DMS114 treated with DMSO at 0.1 percent for 48 hours (cell line): Measurements from ENCODE around the gene PPAN.
A peak's percentile ranks its signal among the peaks of the same experiment; 100 is the strongest.

Experiments
- DNase-seq: peaks from one replicate; lab custom pipeline; 2025; ENCODE audit not compliant: unreplicated experiment; lab: John Stamatoyannopoulos, UW

The PPAN gene

GRCh38 chr19:10106100-10106936 is at the start of gene PPAN:
Gene PPAN, plus strand, starts transcription at chr19:10106362. Its CDS starts 33 bp downstream, at chr19:10106395.
- peak; percentile 89 for DNase-seq

- no peak for DNase-seq
Observed at GRCh38 chr19:10061717-10062310, 44.3 kb upstream of the PPAN start.

- DNase-seq, result no peak
Observed at GRCh38 chr19:10068205-10068604, 38.0 kb upstream of the PPAN start.

GRCh38 chr19:10069046-10069445 is 37.1 kb upstream of the PPAN start:
- no peak for DNase-seq

- no peak for DNase-seq
Observed at GRCh38 chr19:10070730-10071446, 35.3 kb upstream of the PPAN start.

- DNase-seq, result no peak
Observed at GRCh38 chr19:10074153-10074552, 32.0 kb upstream of the PPAN start.

- no peak for DNase-seq
Observed at GRCh38 chr19:10076535-10076934, 29.6 kb upstream of the PPAN start.

- no peak for DNase-seq
Observed at GRCh38 chr19:10078329-10078728, 27.8 kb upstream of the PPAN start.

- DNase-seq, result no peak
Observed at GRCh38 chr19:10079031-10079453, 27.1 kb upstream of the PPAN start.

- DNase-seq, result no peak
Observed at GRCh38 chr19:10083911-10084310, 22.3 kb upstream of the PPAN start.

GRCh38 chr19:10084803-10085202 is 21.4 kb upstream of the PPAN start:
- DNase-seq, result no peak

- DNase-seq, result no peak
Observed at GRCh38 chr19:10085641-10086590, 20.2 kb upstream of the PPAN start, which contains the start of gene SHFL. Gene SHFL, plus strand, starts transcription at chr19:10086317. Its CDS starts 111 bp downstream, at chr19:10086428.

- DNase-seq, result no peak
Observed at GRCh38 chr19:10086591-10087192, 19.5 kb upstream of the PPAN start.

GRCh38 chr19:10087296-10088061 is 18.7 kb upstream of the PPAN start:
- DNase-seq, result no peak

GRCh38 chr19:10088949-10089554 is 17.1 kb upstream of the PPAN start:
- no peak for DNase-seq

- DNase-seq, result no peak
Observed at GRCh38 chr19:10089801-10090375, 16.3 kb upstream of the PPAN start.

GRCh38 chr19:10091370-10091687 is 14.8 kb upstream of the PPAN start:
- DNase-seq, result no peak

- no peak for DNase-seq
Observed at GRCh38 chr19:10091895-10092641, 14.1 kb upstream of the PPAN start.
